ENCODE results near the gene TSPAN4.

- TF ChIP-seq, protein P1, sequence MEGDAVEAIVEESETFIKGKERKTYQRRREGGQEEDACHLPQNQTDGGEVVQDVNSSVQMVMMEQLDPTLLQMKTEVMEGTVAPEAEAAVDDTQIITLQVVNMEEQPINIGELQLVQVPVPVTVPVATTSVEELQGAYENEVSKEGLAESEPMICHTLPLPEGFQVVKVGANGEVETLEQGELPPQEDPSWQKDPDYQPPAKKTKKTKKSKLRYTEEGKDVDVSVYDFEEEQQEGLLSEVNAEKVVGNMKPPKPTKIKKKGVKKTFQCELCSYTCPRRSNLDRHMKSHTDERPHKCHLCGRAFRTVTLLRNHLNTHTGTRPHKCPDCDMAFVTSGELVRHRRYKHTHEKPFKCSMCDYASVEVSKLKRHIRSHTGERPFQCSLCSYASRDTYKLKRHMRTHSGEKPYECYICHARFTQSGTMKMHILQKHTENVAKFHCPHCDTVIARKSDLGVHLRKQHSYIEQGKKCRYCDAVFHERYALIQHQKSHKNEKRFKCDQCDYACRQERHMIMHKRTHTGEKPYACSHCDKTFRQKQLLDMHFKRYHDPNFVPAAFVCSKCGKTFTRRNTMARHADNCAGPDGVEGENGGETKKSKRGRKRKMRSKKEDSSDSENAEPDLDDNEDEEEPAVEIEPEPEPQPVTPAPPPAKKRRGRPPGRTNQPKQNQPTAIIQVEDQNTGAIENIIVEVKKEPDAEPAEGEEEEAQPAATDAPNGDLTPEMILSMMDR (IDR thresholded peaks at IDR 0.05): no peak
- no peak for TF ChIP-seq EZH2 (IDR thresholded peaks at IDR 0.05; ENCODE audit: borderline replicate concordance, insufficient read depth, low read depth, low read length, poor library complexity, severe bottlenecking)
These were observed 37.8 kb downstream of the TSPAN4 start for GRCh38 chr11:880447-880846.
